Testis (tissue), 2 donors: ENCODE data around the gene ISG20.

Experiments
- CTCF ChIP-seq, 3 experiments: fragments of 450-650 bp in 2 of 3; fragments of 200-600 bp in 1 of 3; sonication (generic) in 1 of 3; IDR thresholded peaks; one replicate each; pipeline ENCODE4 v1.5.1; 2016 to 2019; ENCODE audit warnings: antibody characterized with exemption in 3 of 3, mild to moderate bottlenecking in 2 of 3, moderate library complexity in 1 of 3
- POLR2A ChIP-seq: fragments of 450-650 bp; IDR thresholded peaks from one replicate; pipeline ENCODE4 v1.6.1; 2017; ENCODE audit warnings: antibody characterized with exemption, mild to moderate bottlenecking, moderate library complexity

GRCh38 chr15:88623632-88624031 is 15.2 kb upstream of the ISG20 start:
- TF ChIP-seq CTCF (IDR thresholded peaks at IDR 0.05) = no peak
- TF ChIP-seq POLR2A = no peak
